Mammary epithelial cell (primary cell): ENCODE results near the gene DDAH2.

Experiments used
- CTCF ChIP-seq, 2 donors: IDR thresholded peaks in 1 of 2; conservative IDR thresholded peaks in 1 of 2; 2 replicates each; pipeline ENCODE4 v1.5.1; 2011 to 2012; ENCODE audit warnings: inconsistent platforms in 2 of 2, low read length in 2 of 2, mild to moderate bottlenecking in 2 of 2, control low read depth in 1 of 2, low read depth in 1 of 2; ENCODE audit not compliant: insufficient read depth in 1 of 2; ENCODE audit errors: extremely low read depth in 1 of 2
- EZH2 ChIP-seq: IDR thresholded peaks from 2 replicates; pipeline ENCODE4 v1.6.1; 2012; ENCODE audit warnings: low read length, inconsistent platforms, borderline replicate concordance

GRCh38 chr6:31686483-31686882 lies 42.6 kb downstream of the DDAH2 start:
- TF ChIP-seq CTCF (conservative IDR thresholded peaks at IDR 0.05 in 1 of 2, IDR thresholded peaks at IDR 0.05 in 1 of 2; ENCODE audit: extremely low read depth in 1 of 2, insufficient read depth in 1 of 2, low read depth in 1 of 2, low read length in 2 of 2) (no peak), EZH2 (no peak)
